ENCODE measurements around the gene GTPBP4. TPM values are rescaled to one million over a fixed set of nuclear protein-coding genes. Genes with fewer than 3 reads are reported as not detected.

The GTPBP4 gene
- total and polyA plus RNA-seq, 2 of the 8 experiments (the other 6 are each of a cell fraction or from before 2014, with no cell fraction given) = 16.9 to 98.1 TPM

DNA sequence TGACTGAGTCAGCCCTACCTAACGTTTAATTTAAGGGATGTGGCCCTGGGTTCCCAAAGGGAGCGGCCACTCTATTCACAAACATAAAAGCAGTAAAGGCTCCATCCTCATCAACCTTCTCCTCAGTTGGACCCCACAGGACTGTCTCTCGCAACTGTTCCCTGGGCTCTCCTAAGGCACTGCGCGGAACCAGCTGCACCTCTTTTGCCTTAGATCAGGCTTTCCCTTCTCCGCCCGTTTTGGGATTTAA is 689 bp upstream of the GTPBP4 start:
- Histone ChIP-seq H2AFZ (ENCODE audit: low read length) (0 out of 2 replicates have a peak overlapping the region, but pooled peaks have one; percentile 43), H3K79me2 (ENCODE audit: control insufficient read depth in 1 of 2, insufficient read depth in 2 of 2, low read length in 2 of 2) (peaks cover 28 to 45% of the 10 kb centered on the region in 2 experiments)
- TF ChIP-seq CBX8 (IDR thresholded peaks at IDR 0.05; ENCODE audit: borderline replicate concordance, low read depth, low read length) (no peak), RFX5 (IDR thresholded peaks at IDR 0.05; ENCODE audit: borderline replicate concordance, low read depth, low read length) (no peak), BACH1 (IDR thresholded peaks at IDR 0.05; ENCODE audit: low read length) (no peak), POLR2AphosphoS5 (IDR thresholded peaks at IDR 0.05; ENCODE audit: low read depth, low read length) (0 out of 2 replicates have a peak, but pooled peaks have one; percentile 5)

More for the DNA sequence above, 689 bp upstream of the GTPBP4 start:
- peak overlapping the region; percentile 38 for H3K18ac ChIP-seq (ENCODE audit: extremely low read depth, low read length)
- H3K23me2 ChIP-seq (ENCODE audit: low read depth, low read length) = peaks cover 10% of the 10 kb centered on the region
- H2AK5ac ChIP-seq (ENCODE audit: low read depth, low read length) = no peak overlapping the region
- 9% methylated on average over 7 of the region's 7 CpGs; no CpG with 5 or more reads in 1 of the 2 experiments for WGBS, 2 experiments (ENCODE audit: extremely low coverage in 1 of 2, insufficient coverage in 1 of 2, insufficient read length in 1 of 2, insufficient replicate concordance in 2 of 2, low coverage in 1 of 2, low lambda C conversion rate in 2 of 2, missing lambda C conversion rate in 1 of 2)
- peaks cover 0 to 3% (median 1%) of the 10 kb centered on the region in 4 experiments; a peak in 4 of 8 replicates for H3K36me3 ChIP-seq (ENCODE audit: control insufficient read depth in 2 of 4, insufficient read depth in 4 of 4, low read length in 3 of 4)
- no peaks in the 10 kb centered on the region for H3K9me3 ChIP-seq (ENCODE audit: insufficient read depth in 2 of 2, low read depth in 1 of 2, low read length in 1 of 2)
- no peaks in the 10 kb centered on the region for H3K27me3 ChIP-seq (replicated peaks in 1 of 4; ENCODE audit: control insufficient read depth in 3 of 4, extremely low read depth in 1 of 4, insufficient read depth in 3 of 4, low read length in 3 of 4)
- peak overlapping the region; percentile 86; the same call in 1 of the 2 replicates for H3K27ac ChIP-seq (ENCODE audit: low read depth, low read length)
- no peak overlapping the region for H2BK15ac ChIP-seq (ENCODE audit: low read length)
- no peak overlapping the region; the same call in 1 of the 2 replicates for H2BK12ac ChIP-seq (ENCODE audit: low read depth, low read length)
- H4K8ac ChIP-seq (ENCODE audit: extremely low read depth, insufficient read depth, low read length) = peak overlapping the region; percentile 95
- H3K4me3 ChIP-seq (ENCODE audit: extremely low read depth in 1 of 4, insufficient read depth in 2 of 4, low read depth in 3 of 4, low read length in 4 of 4) = peak overlapping the region; percentile 83 to 99 (median 93)
- H3K4me1 ChIP-seq (replicated peaks in 1 of 4; ENCODE audit: control insufficient read depth in 3 of 4, insufficient read depth in 4 of 4, low read length in 3 of 4) = peaks cover 0 to 3% (median 1%) of the 10 kb centered on the region in 4 experiments; a peak in 3 of 7 replicates
- H4K91ac ChIP-seq (replicated peaks; ENCODE audit: insufficient read length, low read length) = peak overlapping the region; percentile 84
- H3K56ac ChIP-seq (replicated peaks; ENCODE audit: insufficient read length, low read depth, low read length) = peak overlapping the region; percentile 88
- no peak overlapping the region for H4K5ac ChIP-seq (ENCODE audit: insufficient read length, low read depth, low read length)
- H3K9ac ChIP-seq (replicated peaks in 1 of 4; ENCODE audit: extremely low read depth in 1 of 4, low read depth in 3 of 4, low read length in 3 of 4) = peak overlapping the region; percentile 70 to 92 (median 82)
- peak overlapping the region; percentile 78 for H2BK5ac ChIP-seq (ENCODE audit: low read depth, low read length)
- FAIRE-seq = no peak
- peak overlapping the region; percentile 69 for H3K4ac ChIP-seq (replicated peaks; ENCODE audit: insufficient read length, low read depth, low read length)
- POLR2A ChIA-PET (ENCODE audit: partially characterized antibody) = interaction anchor here (0.8 to 5.7 kb wide), 18 partner anchors 10 to 87 kb away, joined by 3 to 34 read pairs (median 6); partner anchors contain the start of genes IDI1 and LARP4B
- no peak overlapping the region for H3K23ac ChIP-seq (ENCODE audit: insufficient read length)
- CTCF ChIA-PET (ENCODE audit: partially characterized antibody) = interaction anchor here (0.6 to 3.5 kb wide), 4 partner anchors 15 to 140 kb away, joined by 3 to 16 read pairs (median 3); no protein-coding TSS in a partner anchor
- no peak overlapping the region for H2BK120ac ChIP-seq (replicated peaks; ENCODE audit: low read depth, low read length)
- peak overlapping the region; percentile 63 to 86 for H3K4me2 ChIP-seq (ENCODE audit: insufficient read depth in 1 of 2, low read depth in 2 of 2, low read length in 2 of 2)
- no peak overlapping the region for H3K14ac ChIP-seq (ENCODE audit: insufficient read length)
- peaks cover 4 to 7% of the 10 kb centered on the region in 2 experiments for H4K20me1 ChIP-seq (replicated peaks in 1 of 2; ENCODE audit: control insufficient read depth in 1 of 2, insufficient read depth in 2 of 2, low read length in 2 of 2)
- no peak overlapping the region for H2BK20ac ChIP-seq (ENCODE audit: low read length)
- H3K79me1 ChIP-seq (ENCODE audit: low read depth, low read length) = peaks cover 2% of the 10 kb centered on the region; the same call in 1 of the 2 replicates
- no peak for DNase-seq (ENCODE audit: low read depth in 1 of 2, low spot score in 2 of 2)

Data from H1 (cell line).